ES-I3 (cell line): Measurements from ENCODE around the gene MAN1C1.

Source experiments
- H3K36me3 ChIP-seq: 2 replicates; pipeline ENCODE4 v1.6.1; 2013; ENCODE audit warnings: mild to moderate bottlenecking, low read length, control low read depth, moderate library complexity; ENCODE audit not compliant: insufficient read depth
- H3K4me1 ChIP-seq: 2 replicates; pipeline ENCODE4 v1.6.1; 2013; ENCODE audit warnings: mild to moderate bottlenecking, control low read depth, low read length; ENCODE audit not compliant: insufficient read depth
- H3K9ac ChIP-seq: 2 replicates; pipeline ENCODE4 v1.6.1; 2013; ENCODE audit warnings: low read depth, mild to moderate bottlenecking, low read length, moderate library complexity
- H3K9me3 ChIP-seq: 2 replicates; pipeline ENCODE4 v1.6.1; 2013; ENCODE audit warnings: mild to moderate bottlenecking, low read length, moderate library complexity; ENCODE audit not compliant: control insufficient read depth, insufficient read depth

Gene MAN1C1

GRCh38 chr1:25744636-25745425 lies 128.2 kb downstream of the MAN1C1 start:
- Histone ChIP-seq H3K36me3 (no peaks in the 10 kb centered on the region), H3K9ac (no peak overlapping the region), H3K9me3 (no peaks in the 10 kb centered on the region), H3K4me1 (peaks cover 29% of the 10 kb centered on the region)

DNA sequence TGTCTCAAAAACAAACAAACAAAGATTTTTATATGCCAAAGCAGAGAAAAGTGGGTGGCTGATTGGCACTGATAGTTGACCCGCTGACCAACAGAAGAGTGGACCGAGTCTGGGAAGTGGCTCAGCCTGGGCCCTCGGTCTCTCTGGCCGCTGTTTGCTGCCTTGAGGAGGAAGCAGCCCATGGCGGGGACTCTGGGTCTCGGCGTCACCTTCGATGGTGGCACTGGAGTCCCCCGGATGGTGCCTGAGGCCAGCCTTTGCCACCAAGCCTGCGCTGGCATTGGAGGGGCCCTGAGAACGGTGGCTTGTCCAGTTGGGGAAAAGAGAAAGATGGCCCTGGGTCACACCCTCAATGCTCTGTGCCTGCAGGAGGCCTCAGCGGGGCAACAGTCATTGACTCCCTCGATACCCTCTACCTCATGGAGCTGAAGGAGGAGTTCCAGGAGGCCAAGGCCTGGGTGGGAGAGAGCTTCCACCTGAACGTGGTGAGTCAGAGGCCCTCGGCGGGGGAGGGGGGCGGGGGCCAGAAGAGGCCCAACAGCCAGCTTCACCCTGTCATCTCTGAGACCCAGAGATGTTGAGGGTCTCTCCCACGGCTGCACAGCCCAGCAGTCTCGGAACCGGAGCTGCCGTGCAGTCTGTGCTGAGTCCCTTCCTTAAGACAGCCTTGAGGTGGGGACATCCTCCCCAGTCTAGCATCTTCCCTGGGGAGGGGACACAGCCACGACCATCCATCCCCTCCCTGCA lies 129.9 kb downstream of the MAN1C1 start:
- peaks cover 29% of the 10 kb centered on the region for H3K4me1 ChIP-seq
- H3K9me3 ChIP-seq, result no peaks in the 10 kb centered on the region
- H3K36me3 ChIP-seq, result no peaks in the 10 kb centered on the region
- H3K9ac ChIP-seq, result no peak overlapping the region

DNA sequence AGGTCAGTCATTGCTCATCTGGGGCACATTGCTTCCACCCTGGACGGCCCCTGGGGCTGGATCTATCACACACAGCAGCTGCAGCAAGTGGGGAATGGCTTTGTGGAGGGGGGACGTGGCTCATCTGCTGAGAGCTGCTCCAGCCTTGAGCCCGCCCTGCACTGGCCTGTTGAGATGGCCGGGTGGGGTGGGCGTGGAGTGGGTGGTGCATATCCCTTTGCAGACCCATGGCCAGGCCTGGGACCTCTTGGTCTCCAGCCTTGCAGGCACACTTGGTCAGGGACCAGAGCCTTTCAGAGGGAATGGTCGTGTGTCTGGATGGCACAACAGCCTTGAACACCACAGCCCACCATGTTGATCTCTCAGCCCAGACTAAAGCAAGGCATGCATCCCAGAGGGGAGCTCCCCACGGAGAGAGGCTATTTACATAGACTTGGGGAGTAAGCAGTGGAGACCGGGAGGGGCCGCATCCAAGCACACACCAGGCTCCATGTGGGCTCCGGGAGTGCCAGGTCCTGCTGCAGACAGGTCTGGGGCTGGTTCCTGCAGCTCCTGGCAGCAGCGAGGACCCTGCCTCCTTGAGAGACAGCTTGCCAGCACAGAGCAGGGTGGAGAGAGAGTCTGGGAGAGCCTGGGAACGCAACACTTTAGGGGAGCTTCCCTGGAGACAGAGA lies 130.6 kb downstream of the MAN1C1 start:
- no peaks in the 10 kb centered on the region for H3K36me3 ChIP-seq
- peaks cover 29% of the 10 kb centered on the region for H3K4me1 ChIP-seq
- H3K9me3 ChIP-seq, result no peaks in the 10 kb centered on the region
- no peak overlapping the region for H3K9ac ChIP-seq

- H3K9ac ChIP-seq, result no peak overlapping the region
- H3K36me3 ChIP-seq, result no peaks in the 10 kb centered on the region
- peaks cover 29% of the 10 kb centered on the region for H3K4me1 ChIP-seq
- no peaks in the 10 kb centered on the region for H3K9me3 ChIP-seq
Observed at GRCh38 chr1:25748531-25749205, 132.1 kb downstream of the MAN1C1 start.

- no peaks in the 10 kb centered on the region for H3K9me3 ChIP-seq
- peaks cover 32% of the 10 kb centered on the region for H3K4me1 ChIP-seq
- H3K9ac ChIP-seq, result no peak overlapping the region
- H3K36me3 ChIP-seq, result no peaks in the 10 kb centered on the region
Observed at GRCh38 chr1:25750923-25751605, 134.5 kb downstream of the MAN1C1 start.

- H3K9ac ChIP-seq, result no peak overlapping the region
- no peaks in the 10 kb centered on the region for H3K36me3 ChIP-seq
- peaks cover 23% of the 10 kb centered on the region for H3K4me1 ChIP-seq
- H3K9me3 ChIP-seq, result no peaks in the 10 kb centered on the region
Observed at GRCh38 chr1:25754470-25755181, 138.0 kb downstream of the MAN1C1 start.

DNA sequence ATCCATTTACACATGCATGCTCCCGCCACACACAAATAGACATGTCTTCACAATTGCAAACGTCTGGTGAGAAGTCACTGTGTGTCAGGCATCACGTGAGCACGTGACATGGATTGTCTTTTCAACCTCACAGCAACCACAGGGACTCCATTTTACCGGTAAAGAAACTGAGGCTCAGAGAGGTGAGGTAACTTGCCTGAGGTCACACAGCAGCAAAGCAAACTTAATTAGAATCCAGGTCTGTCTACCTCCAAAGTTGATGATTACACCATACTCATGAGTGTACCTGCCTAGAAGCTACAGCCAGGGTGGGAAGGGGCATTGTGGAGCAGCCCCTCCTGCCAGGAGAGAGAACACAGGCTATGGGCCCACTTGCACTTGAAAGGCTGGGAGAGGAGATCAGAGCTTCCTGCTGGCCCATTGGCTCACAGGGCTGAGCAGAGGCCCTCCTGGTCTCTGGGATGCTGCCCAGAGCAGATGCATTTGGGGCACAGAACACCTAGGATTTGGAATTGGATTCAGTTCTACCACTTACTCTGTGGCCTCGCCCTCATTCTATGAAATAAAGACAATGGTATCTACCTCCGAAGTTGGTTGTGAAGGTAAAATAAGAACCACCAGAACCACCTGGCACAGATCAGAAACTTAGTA lies 139.0 kb downstream of the MAN1C1 start:
- no peak overlapping the region for H3K9ac ChIP-seq
- no peaks in the 10 kb centered on the region for H3K9me3 ChIP-seq
- H3K4me1 ChIP-seq, result peaks cover 23% of the 10 kb centered on the region
- H3K36me3 ChIP-seq, result no peaks in the 10 kb centered on the region

GRCh38 chr1:25756215-25756614 lies 139.6 kb downstream of the MAN1C1 start:
- peaks cover 23% of the 10 kb centered on the region for H3K4me1 ChIP-seq
- H3K9me3 ChIP-seq, result no peaks in the 10 kb centered on the region
- H3K36me3 ChIP-seq, result no peaks in the 10 kb centered on the region
- no peak overlapping the region for H3K9ac ChIP-seq

DNA sequence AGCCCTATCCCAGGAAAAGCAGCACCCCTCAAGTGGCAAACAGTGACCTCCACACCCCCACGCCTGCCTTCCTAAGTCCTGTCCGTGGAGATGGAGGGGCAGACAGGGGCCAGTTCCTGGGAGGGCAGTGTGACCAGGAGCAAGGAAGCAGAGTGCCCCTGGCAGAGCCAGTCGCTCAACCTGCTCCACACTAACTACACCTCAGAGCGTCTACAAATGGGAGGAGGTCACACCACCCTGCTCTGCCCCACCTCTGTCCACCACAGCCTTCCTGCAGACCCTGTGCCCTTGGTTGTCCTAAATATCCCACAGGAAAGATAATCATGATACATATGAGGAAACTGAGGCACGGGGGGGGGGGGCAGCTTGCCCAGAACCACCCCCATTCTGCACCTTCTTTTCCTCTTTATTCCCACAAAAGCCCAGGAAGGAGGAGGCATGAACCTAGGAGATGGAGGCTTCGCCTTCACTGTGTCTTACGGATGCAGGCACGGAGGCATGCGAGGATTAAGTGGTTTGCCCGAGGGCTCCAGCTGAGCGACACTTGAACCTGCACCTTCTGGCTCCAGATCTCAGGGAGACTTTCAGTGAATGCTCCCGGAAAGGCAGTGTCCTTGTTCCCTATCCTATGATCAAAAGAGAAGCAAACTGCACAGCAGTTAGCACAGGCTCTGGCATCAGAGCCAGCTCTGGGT lies 140.7 kb downstream of the MAN1C1 start:
- no peaks in the 10 kb centered on the region for H3K9me3 ChIP-seq
- H3K4me1 ChIP-seq, result peaks cover 23% of the 10 kb centered on the region
- no peaks in the 10 kb centered on the region for H3K36me3 ChIP-seq
- H3K9ac ChIP-seq, result no peak overlapping the region

- H3K36me3 ChIP-seq, result no peaks in the 10 kb centered on the region
- peaks cover 23% of the 10 kb centered on the region for H3K4me1 ChIP-seq
- H3K9me3 ChIP-seq, result no peaks in the 10 kb centered on the region
- H3K9ac ChIP-seq, result no peak overlapping the region
Observed at GRCh38 chr1:25757846-25758185, 141.2 kb downstream of the MAN1C1 start.

DNA sequence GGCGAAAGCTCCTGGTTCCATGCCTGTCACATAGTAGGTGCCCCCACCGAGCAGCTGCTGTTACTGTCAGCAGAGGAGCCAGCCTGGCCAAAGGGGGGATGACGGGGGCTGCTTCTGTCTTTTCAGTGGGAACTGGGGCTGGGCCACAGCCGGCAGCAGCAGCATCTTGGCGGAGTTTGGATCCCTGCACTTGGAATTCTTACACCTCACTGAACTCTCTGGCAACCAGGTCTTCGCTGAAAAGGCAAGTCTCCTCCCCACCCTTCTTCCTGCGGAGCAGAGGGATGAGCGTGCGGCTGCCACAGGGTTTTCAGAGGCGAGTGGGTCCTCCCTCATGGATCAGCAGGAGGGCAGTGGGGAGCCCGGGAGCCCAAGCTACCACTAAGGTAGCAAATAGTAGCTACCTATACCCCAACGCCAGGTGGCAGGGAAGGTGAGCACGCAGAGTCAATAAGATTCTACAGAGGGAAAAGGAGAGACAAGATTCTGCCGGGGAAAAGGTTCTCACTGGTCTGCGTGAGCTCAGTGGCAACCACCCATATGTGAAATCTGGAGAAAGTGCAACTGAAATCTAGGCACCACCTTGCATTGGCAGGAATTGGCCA lies 142.0 kb downstream of the MAN1C1 start:
- Histone ChIP-seq H3K9ac (no peak overlapping the region), H3K9me3 (no peaks in the 10 kb centered on the region), H3K4me1 (peaks cover 23% of the 10 kb centered on the region), H3K36me3 (no peaks in the 10 kb centered on the region)

GRCh38 chr1:25760122-25760719 lies 143.6 kb downstream of the MAN1C1 start:
- Histone ChIP-seq H3K4me1 (peaks cover 24% of the 10 kb centered on the region), H3K36me3 (no peaks in the 10 kb centered on the region), H3K9me3 (no peaks in the 10 kb centered on the region), H3K9ac (no peak overlapping the region)
